Neuronal stem cell (in vitro differentiated cells): ENCODE results near the gene FAM228B.

Source experiments
- DNase-seq: peaks from one replicate; pipeline ENCODE4 v3.0.0-alpha.2; 2013; ENCODE audit warnings: low spot score
- H2AFZ ChIP-seq: one replicate; pipeline ENCODE4 v1.6.1; 2013; ENCODE audit warnings: mild to moderate bottlenecking, low read length, inconsistent platforms
- H2AK5ac ChIP-seq: 2 replicates; pipeline ENCODE4 v1.6.1; 2013; ENCODE audit warnings: low read depth, mild to moderate bottlenecking, inconsistent platforms, low read length, moderate library complexity, mixed read lengths
- H2BK120ac ChIP-seq: 2 replicates; pipeline ENCODE4 v1.6.1; 2013; ENCODE audit warnings: low read depth, mild to moderate bottlenecking, inconsistent platforms, low read length, moderate library complexity, mixed read lengths
- H2BK12ac ChIP-seq: one replicate; pipeline ENCODE4 v1.6.1; 2013; ENCODE audit warnings: low read length, inconsistent platforms
- H2BK15ac ChIP-seq: 2 replicates; pipeline ENCODE4 v1.6.1; 2013; ENCODE audit warnings: mild to moderate bottlenecking, low read length, inconsistent platforms, mixed read lengths
- H2BK5ac ChIP-seq: one replicate; pipeline ENCODE4 v1.6.1; 2013; ENCODE audit warnings: inconsistent platforms, mild to moderate bottlenecking, low read length, moderate library complexity
- H3K14ac ChIP-seq: one replicate; pipeline ENCODE4 v1.6.1; 2013; ENCODE audit warnings: low read length, inconsistent platforms
- H3K18ac ChIP-seq: 2 replicates; pipeline ENCODE4 v1.6.1; 2013; ENCODE audit warnings: low read length, inconsistent platforms
- H3K23ac ChIP-seq: 2 replicates; pipeline ENCODE4 v1.6.1; 2013; ENCODE audit warnings: low read depth, mild to moderate bottlenecking, mixed read lengths, low read length, inconsistent platforms; ENCODE audit not compliant: poor library complexity
- H3K27ac ChIP-seq: replicated peaks from 3 replicates; pipeline ENCODE4 v1.5.1; 2013; ENCODE audit warnings: low read length, inconsistent platforms
- H3K27me3 ChIP-seq, 3 experiments: 2 replicates each; pipeline ENCODE4 v1.6.1; 2013; ENCODE audit warnings: low read length in 3 of 3, mild to moderate bottlenecking in 2 of 3, inconsistent platforms in 1 of 3, low read depth in 1 of 3, mixed read lengths in 1 of 3, moderate library complexity in 1 of 3; ENCODE audit not compliant: control insufficient read depth in 3 of 3, insufficient read depth in 3 of 3
- H3K36me3 ChIP-seq, 2 donors: replicated peaks in 1 of 2; 2 replicates each; pipeline ENCODE4 v1.6.1; 2013; ENCODE audit warnings: low read length in 2 of 2; ENCODE audit not compliant: control insufficient read depth in 2 of 2, insufficient read depth in 2 of 2
- H3K4ac ChIP-seq: 2 replicates; pipeline ENCODE4 v1.6.1; 2013; ENCODE audit warnings: inconsistent platforms, mild to moderate bottlenecking, low read length, moderate library complexity
- H3K4me1 ChIP-seq, 2 donors: 1 replicate in 1 of 2; 2 replicates in 1 of 2; pipeline ENCODE4 v1.6.1; 2013; ENCODE audit warnings: low read length in 2 of 2, low read depth in 1 of 2; ENCODE audit not compliant: control insufficient read depth in 2 of 2, insufficient read depth in 1 of 2
- H3K4me2 ChIP-seq: one replicate; pipeline ENCODE4 v1.6.1; 2013; ENCODE audit warnings: mild to moderate bottlenecking, low read length, inconsistent platforms; ENCODE audit not compliant: insufficient read depth, poor library complexity, severe bottlenecking
- H3K4me3 ChIP-seq, 2 donors: 2 replicates each; pipeline ENCODE4 v1.5.1; 2013; ENCODE audit warnings: low read length in 2 of 2, mild to moderate bottlenecking in 2 of 2, inconsistent platforms in 1 of 2, moderate library complexity in 1 of 2
- H3K79me1 ChIP-seq: one replicate; pipeline ENCODE4 v1.6.1; 2013; ENCODE audit warnings: low read depth, mild to moderate bottlenecking, inconsistent platforms, low read length, moderate library complexity
- H3K9ac ChIP-seq: one replicate; pipeline ENCODE4 v1.6.1; 2013; ENCODE audit warnings: mild to moderate bottlenecking, low read depth, low read length, inconsistent platforms; ENCODE audit not compliant: poor library complexity
- H3K9me3 ChIP-seq, 2 donors: replicated peaks in 1 of 2; 2 replicates each; pipeline versions ENCODE3 to v1.6.1; 2013; ENCODE audit warnings: low read length in 2 of 2, mild to moderate bottlenecking in 2 of 2, inconsistent platforms in 1 of 2, low read depth in 1 of 2, mixed read lengths in 1 of 2, moderate library complexity in 1 of 2; ENCODE audit not compliant: control insufficient read depth in 2 of 2, insufficient read depth in 1 of 2
- H4K8ac ChIP-seq: one replicate; pipeline ENCODE4 v1.6.1; 2013; ENCODE audit warnings: low read depth, mild to moderate bottlenecking, inconsistent platforms, low read length, moderate library complexity
- H4K91ac ChIP-seq: one replicate; pipeline ENCODE4 v1.6.1; 2013; ENCODE audit warnings: low read length, low read depth, mild to moderate bottlenecking, inconsistent platforms; ENCODE audit not compliant: poor library complexity
- WGBS, 2 donors: extraction: QIAGEN DNeasy Blood & Tissue Kit; methylation state at CpG; one replicate each; pipeline ENCODE4 v1.1.7; 2013; ENCODE audit warnings: missing lambda C conversion rate in 2 of 2, mixed read lengths in 1 of 2; ENCODE audit not compliant: insufficient read length in 2 of 2, insufficient replicate concordance in 1 of 2; ENCODE audit errors: extremely low coverage in 2 of 2; 5-methylcytosine and 5-hydroxymethylcytosine counted together

Gene FAM228B

DNA sequence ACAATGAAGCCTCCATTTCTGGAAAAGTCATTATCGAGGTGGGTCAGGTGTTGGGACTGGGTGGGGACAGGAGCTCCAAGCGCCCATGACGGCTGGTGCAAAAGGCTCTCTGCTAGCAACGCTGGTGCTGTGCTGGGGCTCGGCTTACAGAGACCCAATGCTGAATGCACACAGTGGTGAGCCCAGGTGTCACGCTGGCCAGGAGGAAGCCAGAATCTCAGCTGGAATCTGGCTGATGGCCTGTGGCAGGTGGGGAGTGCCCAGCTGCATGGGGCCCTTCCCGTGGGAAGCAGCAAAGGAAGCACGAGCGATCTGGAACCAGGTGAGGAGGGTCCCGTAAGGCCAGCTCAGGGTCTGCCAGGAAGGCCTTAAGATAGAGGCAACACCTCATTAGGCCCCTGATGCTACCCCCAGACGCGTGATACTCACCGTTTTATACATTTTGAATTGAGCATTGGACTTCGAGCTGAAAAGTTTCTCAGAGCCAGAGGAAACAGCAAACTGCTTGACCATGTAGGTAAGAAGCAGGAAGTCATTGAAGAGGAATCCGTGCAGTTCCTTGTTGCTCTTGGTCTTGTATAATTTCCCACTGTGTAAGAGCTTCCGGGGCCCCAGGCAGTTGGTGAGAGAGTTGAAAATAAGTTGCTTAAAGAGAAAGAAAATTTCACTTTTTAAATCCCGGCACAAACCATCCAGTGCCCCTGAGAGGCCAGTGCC, 86.3 kb downstream of the FAM228B start:
- H3K27me3 ChIP-seq: no peaks in the 10 kb centered on the region

GRCh38 chr2:24210106-24210455, 86.8 kb downstream of the FAM228B start:
- H3K79me1 ChIP-seq: peaks cover 1% of the 10 kb centered on the region
- H3K18ac ChIP-seq: no peak overlapping the region
- H3K14ac ChIP-seq: no peak overlapping the region
- peaks cover 0 to 2% of the 10 kb centered on the region in 2 donors for H3K4me1 ChIP-seq
- H2AFZ ChIP-seq: no peak overlapping the region
- no peak for DNase-seq
- no peak overlapping the region for H3K4me3 ChIP-seq
- no peak overlapping the region for H3K23ac ChIP-seq
- no peak overlapping the region for H2BK12ac ChIP-seq
- no peak overlapping the region for H4K91ac ChIP-seq
- H3K27ac ChIP-seq: no peak overlapping the region
- no peak overlapping the region for H2BK5ac ChIP-seq
- H3K27me3 ChIP-seq: no peaks in the 10 kb centered on the region
- WGBS, 2 donors: no CpG with 5 or more reads among the region's 2 CpGs
- no peak overlapping the region for H3K4ac ChIP-seq
- H3K9me3 ChIP-seq: no peaks in the 10 kb centered on the region
- H2BK15ac ChIP-seq: no peak overlapping the region
- H3K4me2 ChIP-seq: no peak overlapping the region
- H3K9ac ChIP-seq: no peak overlapping the region
- H2BK120ac ChIP-seq: no peak overlapping the region
- H4K8ac ChIP-seq: no peak overlapping the region
- peaks cover 0 to 4% of the 10 kb centered on the region in 2 donors for H3K36me3 ChIP-seq
- H2AK5ac ChIP-seq: no peak overlapping the region

More for the DNA sequence above, 86.3 kb downstream of the FAM228B start:
- Histone ChIP-seq H2AFZ (no peak overlapping the region), H3K9ac (no peak overlapping the region), H3K4me1 (peaks cover 0 to 2% of the 10 kb centered on the region in 2 donors), H3K4me3 (no peak overlapping the region), H2BK12ac (no peak overlapping the region), H3K4me2 (no peak overlapping the region), H2BK120ac (no peak overlapping the region), H2BK15ac (no peak overlapping the region), H3K79me1 (peaks cover 1% of the 10 kb centered on the region), H3K27ac (no peak overlapping the region), H3K9me3 (no peaks in the 10 kb centered on the region), H3K23ac (peak overlapping the region; percentile 62), H2BK5ac (peak overlapping the region; percentile 57), H4K91ac (no peak overlapping the region), H2AK5ac (no peak overlapping the region), H3K14ac (no peak overlapping the region), H3K18ac (peak overlapping the region; percentile 12), H4K8ac (no peak overlapping the region), H3K36me3 (peaks cover 0 to 4% of the 10 kb centered on the region in 2 donors), H3K4ac (no peak overlapping the region)
- no peak for DNase-seq
- WGBS, 2 donors: no CpG with 5 or more reads among the region's 17 CpGs

DNA sequence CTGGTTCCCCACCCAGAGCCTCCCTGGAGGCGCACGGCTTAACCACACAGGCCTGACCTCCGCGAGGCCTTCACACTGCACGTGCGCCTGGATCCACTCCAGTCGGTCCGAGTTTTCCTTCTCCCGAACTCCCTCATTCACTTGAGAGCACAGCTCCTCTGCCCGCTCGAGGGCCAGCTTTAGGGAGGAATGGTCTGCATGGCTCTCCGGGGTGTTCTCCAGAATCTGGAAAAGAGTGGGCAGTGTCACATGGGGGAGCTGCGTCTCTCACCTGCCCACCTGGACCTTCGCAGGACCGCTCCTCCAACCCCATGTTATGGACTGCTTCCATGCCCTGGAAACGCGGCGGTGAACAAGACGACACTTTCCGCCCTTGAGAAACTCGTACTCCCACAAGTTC, 87.5 kb downstream of the FAM228B start:
- Histone ChIP-seq H3K23ac (no peak overlapping the region), H4K8ac (no peak overlapping the region), H4K91ac (no peak overlapping the region), H3K36me3 (peaks cover 0 to 4% of the 10 kb centered on the region in 2 donors), H3K27ac (no peak overlapping the region), H3K4me3 (no peak overlapping the region), H3K18ac (no peak overlapping the region), H3K4ac (no peak overlapping the region), H3K27me3 (no peaks in the 10 kb centered on the region), H2BK12ac (no peak overlapping the region), H3K79me1 (peaks cover 1% of the 10 kb centered on the region), H3K4me2 (no peak overlapping the region), H3K9ac (no peak overlapping the region), H2BK15ac (no peak overlapping the region), H3K4me1 (peaks cover 0 to 2% of the 10 kb centered on the region in 2 donors), H3K14ac (no peak overlapping the region), H2BK5ac (no peak overlapping the region), H2AFZ (no peak overlapping the region), H2AK5ac (no peak overlapping the region), H2BK120ac (no peak overlapping the region), H3K9me3 (no peaks in the 10 kb centered on the region)
- WGBS, 2 donors: no CpG with 5 or more reads among the region's 21 CpGs
- no peak for DNase-seq

GRCh38 chr2:24211408-24211807, 88.1 kb downstream of the FAM228B start:
- Histone ChIP-seq H2AK5ac (no peak overlapping the region), H3K14ac (no peak overlapping the region), H4K91ac (no peak overlapping the region), H3K4me1 (peaks cover 0 to 2% of the 10 kb centered on the region in 2 donors), H2BK120ac (no peak overlapping the region), H2BK12ac (no peak overlapping the region), H3K23ac (no peak overlapping the region), H3K4me2 (no peak overlapping the region), H3K79me1 (peaks cover 1% of the 10 kb centered on the region), H3K4me3 (no peak overlapping the region), H2AFZ (no peak overlapping the region), H3K9ac (no peak overlapping the region), H3K18ac (no peak overlapping the region), H3K36me3 (peaks cover 0 to 4% of the 10 kb centered on the region in 2 donors), H3K27me3 (no peaks in the 10 kb centered on the region), H2BK15ac (no peak overlapping the region), H3K9me3 (no peaks in the 10 kb centered on the region), H3K27ac (no peak overlapping the region), H4K8ac (no peak overlapping the region), H2BK5ac (no peak overlapping the region), H3K4ac (no peak overlapping the region)
- WGBS, 2 donors: no CpG with 5 or more reads among the region's 7 CpGs
- no peak for DNase-seq
